ENCODE results near the gene CPHXL2.
A peak's percentile ranks its signal among the peaks of the same experiment; 100 is the strongest.

The CPHXL2 gene

DNA sequence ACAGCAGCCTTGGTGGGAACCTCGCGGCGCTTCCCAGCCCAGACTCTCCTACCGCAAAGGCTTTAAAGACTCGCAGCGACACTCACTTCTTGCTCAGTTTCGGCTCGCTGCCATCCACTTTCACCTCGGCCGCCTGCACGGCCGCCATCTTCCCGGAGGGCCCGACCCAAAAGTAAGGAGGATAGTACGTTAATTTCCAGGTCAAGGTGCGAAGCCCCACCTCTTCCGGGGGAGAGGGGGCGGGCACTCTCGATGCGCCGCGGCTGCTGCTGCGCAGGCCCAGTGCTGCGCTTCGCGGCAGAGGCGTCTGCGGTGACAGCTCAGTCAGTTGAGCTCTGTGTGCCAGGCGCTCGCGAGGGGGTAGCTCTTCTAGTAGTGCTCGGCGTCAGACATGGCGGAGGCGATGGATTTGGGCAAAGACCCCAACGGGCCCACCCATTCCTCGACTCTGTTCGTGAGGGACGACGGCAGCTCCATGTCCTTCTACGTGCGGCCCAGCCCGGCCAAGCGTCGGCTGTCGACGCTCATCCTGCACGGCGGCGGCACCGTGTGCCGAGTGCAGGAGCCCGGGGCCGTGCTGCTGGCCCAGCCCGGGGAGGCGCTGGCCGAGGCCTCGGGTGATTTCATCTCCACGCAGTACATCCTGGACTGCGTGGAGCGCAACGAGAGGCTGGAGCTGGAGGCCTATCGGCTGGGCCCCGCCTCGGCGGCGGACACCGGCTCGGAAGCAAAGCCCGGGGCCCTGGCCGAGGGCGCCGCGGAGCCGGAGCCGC lies 29.1 kb downstream of the CPHXL2 start, which contains the start of the genes KARS1 and TERF2IP:
Gene KARS1, minus strand, starts transcription at position 174 of the 773 bp plus-strand sequence. Its CDS starts 26 bp downstream, at position 148.
Gene TERF2IP, plus strand, starts transcription at position 282 of the 773 bp plus-strand sequence. Its CDS starts 110 bp downstream, at position 392.
- in situ Hi-C loops (cut with MboI; ENCODE audit: low sequenced_read_pairs, unreplicated experiment), result loop anchor here (10.0 kb wide), 1 partner anchor 117 kb away; no protein-coding TSS in a partner anchor
- peak; percentile 97 for DNase-seq (ENCODE audit: low spot score)
- TF ChIP-seq, protein P1, sequence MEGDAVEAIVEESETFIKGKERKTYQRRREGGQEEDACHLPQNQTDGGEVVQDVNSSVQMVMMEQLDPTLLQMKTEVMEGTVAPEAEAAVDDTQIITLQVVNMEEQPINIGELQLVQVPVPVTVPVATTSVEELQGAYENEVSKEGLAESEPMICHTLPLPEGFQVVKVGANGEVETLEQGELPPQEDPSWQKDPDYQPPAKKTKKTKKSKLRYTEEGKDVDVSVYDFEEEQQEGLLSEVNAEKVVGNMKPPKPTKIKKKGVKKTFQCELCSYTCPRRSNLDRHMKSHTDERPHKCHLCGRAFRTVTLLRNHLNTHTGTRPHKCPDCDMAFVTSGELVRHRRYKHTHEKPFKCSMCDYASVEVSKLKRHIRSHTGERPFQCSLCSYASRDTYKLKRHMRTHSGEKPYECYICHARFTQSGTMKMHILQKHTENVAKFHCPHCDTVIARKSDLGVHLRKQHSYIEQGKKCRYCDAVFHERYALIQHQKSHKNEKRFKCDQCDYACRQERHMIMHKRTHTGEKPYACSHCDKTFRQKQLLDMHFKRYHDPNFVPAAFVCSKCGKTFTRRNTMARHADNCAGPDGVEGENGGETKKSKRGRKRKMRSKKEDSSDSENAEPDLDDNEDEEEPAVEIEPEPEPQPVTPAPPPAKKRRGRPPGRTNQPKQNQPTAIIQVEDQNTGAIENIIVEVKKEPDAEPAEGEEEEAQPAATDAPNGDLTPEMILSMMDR (IDR thresholded peaks at IDR 0.05; ENCODE audit: borderline replicate concordance, control extremely low read depth, extremely low read depth, insufficient read depth, missing control alignments), result no peak

DNA sequence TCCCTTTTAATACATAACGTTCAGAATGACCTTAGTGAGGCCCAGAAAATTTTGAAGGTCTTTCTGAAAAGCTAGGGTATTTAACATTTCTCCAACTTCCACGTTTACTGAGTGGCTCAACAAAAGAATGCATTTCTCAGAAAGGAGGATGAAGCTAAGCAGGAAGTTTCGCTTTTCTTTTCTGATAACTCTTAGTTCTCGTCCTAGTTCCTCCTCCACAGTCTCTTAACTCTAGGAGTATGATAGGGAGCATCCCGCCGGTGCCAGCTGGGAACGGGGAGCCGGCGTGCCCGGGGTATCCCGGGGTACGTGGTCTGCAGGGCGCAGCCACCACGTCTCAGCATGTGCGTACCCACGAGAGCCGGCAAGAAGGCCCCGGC lies 29.7 kb downstream of the CPHXL2 start:
- in situ Hi-C loops (cut with MboI; ENCODE audit: low sequenced_read_pairs, unreplicated experiment), result loop anchor here (10.0 kb wide), 1 partner anchor 118 kb away; no protein-coding TSS in a partner anchor
- TF ChIP-seq, protein P1 (IDR thresholded peaks at IDR 0.05; ENCODE audit: borderline replicate concordance, control extremely low read depth, extremely low read depth, insufficient read depth, missing control alignments), result no peak
- DNase-seq (ENCODE audit: low spot score), result no peak

DNA sequence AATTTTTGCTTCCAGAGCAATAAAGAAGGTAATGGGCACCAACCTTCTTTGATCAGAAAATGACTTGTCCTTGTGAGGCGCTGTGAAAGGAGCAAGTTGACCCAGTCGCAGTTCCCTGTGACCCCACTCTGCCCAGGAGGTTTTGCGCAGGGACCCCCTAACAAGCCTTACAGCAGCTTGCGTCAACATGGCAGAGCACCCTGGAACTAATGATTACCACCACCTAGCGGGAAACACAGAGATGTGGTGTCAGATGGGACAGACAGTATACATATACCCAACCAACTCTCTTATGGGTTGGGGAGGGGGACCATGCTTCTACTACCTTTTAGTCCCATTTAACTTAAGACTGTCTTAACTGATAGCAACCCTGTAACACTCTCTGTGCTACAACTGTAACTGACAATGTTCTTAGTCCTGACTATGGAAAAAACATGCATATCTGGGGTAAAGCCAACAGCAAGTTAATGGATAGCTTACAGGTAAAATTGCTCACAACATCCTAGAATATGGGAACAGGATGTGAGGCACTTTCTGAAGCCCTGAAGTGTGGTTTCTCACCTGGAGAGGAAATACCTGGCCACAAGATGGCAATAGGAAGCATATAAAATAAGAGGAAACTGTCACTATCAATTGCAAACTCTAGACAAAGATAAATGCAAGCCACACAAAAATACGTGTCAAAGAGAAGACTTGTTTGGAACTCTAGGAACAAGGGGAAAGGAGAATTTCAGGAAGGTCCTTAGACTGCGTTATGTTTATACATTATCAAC lies 32.4 kb downstream of the CPHXL2 start:
- in situ Hi-C loops (cut with MboI; ENCODE audit: low sequenced_read_pairs, unreplicated experiment), result loop anchor here (10.0 kb wide), 1 partner anchor 120 kb away; no protein-coding TSS in a partner anchor
- TF ChIP-seq, protein P1 (IDR thresholded peaks at IDR 0.05; ENCODE audit: borderline replicate concordance, control extremely low read depth, extremely low read depth, insufficient read depth, missing control alignments), result no peak
- DNase-seq (ENCODE audit: low spot score), result no peak

DNA sequence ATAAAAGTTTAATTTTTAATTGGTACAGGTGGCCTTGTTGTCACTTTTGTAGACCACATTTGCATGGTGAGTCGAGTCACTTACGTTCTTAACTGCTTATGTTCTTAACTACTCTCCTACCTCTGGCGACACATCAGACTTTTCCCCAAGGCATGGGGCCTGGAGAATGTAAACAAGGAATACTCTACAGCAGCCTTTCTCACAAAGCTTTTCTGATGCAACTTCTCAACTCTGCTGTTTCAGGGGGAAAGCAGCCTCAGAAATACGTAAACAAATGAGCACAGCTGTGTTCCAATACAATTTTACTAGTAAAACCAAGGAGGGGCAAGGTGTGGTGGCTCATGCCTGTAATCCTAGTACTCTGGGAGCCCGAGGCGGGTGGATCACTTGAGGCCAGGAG lies 36.2 kb downstream of the CPHXL2 start:
- no peak for DNase-seq (ENCODE audit: low spot score)
- TF ChIP-seq, protein P1 (IDR thresholded peaks at IDR 0.05; ENCODE audit: borderline replicate concordance, control extremely low read depth, extremely low read depth, insufficient read depth, missing control alignments), result no peak
- in situ Hi-C loops (cut with MboI; ENCODE audit: low sequenced_read_pairs, unreplicated experiment), result loop anchor here (10.0 kb wide), 1 partner anchor 124 kb away; no protein-coding TSS in a partner anchor

DNA sequence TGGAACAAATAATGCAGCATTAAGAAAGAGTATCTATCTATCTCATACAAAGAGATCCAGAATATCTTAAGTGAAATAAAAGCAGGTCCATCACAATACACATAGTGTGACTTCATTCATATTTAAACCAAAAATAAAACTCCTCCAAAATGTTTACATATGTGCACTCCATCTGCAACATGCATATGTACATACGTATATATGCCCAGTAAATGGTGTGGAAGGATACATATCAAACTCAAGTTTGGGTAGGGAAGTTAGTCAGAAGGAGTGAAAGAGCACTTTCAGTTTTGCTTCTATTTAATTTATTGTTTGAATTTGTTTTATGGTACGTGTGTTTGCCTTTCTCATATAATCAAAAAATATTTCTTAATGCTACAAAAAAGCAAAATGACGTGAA lies 41.8 kb downstream of the CPHXL2 start:
- DNase-seq (ENCODE audit: low spot score), result no peak
- TF ChIP-seq, protein P1 (IDR thresholded peaks at IDR 0.05; ENCODE audit: borderline replicate concordance, control extremely low read depth, extremely low read depth, insufficient read depth, missing control alignments), result no peak
- in situ Hi-C loops (cut with MboI; ENCODE audit: low sequenced_read_pairs, unreplicated experiment), result no loop called here

DNA sequence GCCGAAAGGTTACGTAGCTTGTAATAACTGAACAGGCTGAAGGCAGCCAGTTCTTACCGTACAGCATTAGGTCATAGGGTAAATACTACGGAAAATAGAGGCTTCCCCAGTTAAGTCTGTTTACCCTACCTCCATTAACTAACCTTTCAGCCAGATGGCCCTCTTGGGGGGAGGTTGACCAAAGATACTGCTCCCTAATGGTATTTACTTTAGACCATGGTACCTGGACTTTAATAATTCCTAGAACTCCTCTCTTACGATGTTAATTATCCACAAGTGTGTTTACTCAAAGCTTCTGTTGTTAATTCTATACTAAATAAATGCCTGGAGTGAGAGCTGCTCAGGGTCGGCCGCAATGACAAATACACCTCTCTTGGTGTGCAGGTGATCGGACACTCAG lies 44.0 kb downstream of the CPHXL2 start:
- in situ Hi-C loops (cut with MboI; ENCODE audit: low sequenced_read_pairs, unreplicated experiment), result no loop called here
- TF ChIP-seq, protein P1 (IDR thresholded peaks at IDR 0.05; ENCODE audit: borderline replicate concordance, control extremely low read depth, extremely low read depth, insufficient read depth, missing control alignments), result no peak
- DNase-seq (ENCODE audit: low spot score), result no peak

Measured in GM13976 (cell line).